KOPT-K1 (cell line): ENCODE results near the gene ERBB4.

Source experiments
- H3K27ac ChIP-seq: fragments of 200-600 bp; sonication (generic); 2 replicates; pipeline ENCODE4 v1.5.1; 2016; ENCODE audit warnings: antibody characterized with exemption, mild to moderate bottlenecking, low read depth, low read length; ENCODE audit not compliant: poor library complexity, severe bottlenecking
- H3K36me3 ChIP-seq: fragments of 200-600 bp; sonication (generic); 2 replicates; pipeline ENCODE4 v1.5.1; 2017; ENCODE audit warnings: antibody characterized with exemption, mild to moderate bottlenecking, low read length, moderate library complexity; ENCODE audit not compliant: insufficient read depth
- H3K9me3 ChIP-seq: fragments of 200-600 bp; sonication (generic); 2 replicates; pipeline ENCODE4 v1.5.1; 2017; ENCODE audit warnings: antibody characterized with exemption, low read length, mild to moderate bottlenecking; ENCODE audit not compliant: insufficient read depth, poor library complexity, severe bottlenecking

ERBB4 gene

DNA sequence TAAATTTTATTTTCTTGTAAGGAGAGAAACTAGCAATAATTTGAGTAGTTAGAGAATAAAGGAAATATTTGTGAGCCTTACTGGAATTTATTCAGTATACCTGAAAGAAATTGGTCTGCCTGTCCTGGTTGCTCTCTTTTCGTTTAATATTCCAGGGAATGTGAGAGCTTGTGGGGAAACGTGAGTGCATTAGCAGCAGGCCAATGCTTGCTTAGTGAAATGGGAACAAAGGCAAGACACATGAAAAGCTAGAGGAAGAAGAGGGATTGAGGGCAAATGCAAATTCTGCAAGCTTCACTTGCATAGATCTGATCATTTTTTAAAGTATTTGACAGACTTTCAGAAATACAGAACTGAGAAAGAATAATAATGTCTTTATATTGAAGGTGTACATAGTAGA lies 111.0 kb downstream of the ERBB4 start:
- H3K27ac ChIP-seq: no peak overlapping the region
- H3K36me3 ChIP-seq: no peaks in the 10 kb centered on the region
- H3K9me3 ChIP-seq: no peaks in the 10 kb centered on the region

DNA sequence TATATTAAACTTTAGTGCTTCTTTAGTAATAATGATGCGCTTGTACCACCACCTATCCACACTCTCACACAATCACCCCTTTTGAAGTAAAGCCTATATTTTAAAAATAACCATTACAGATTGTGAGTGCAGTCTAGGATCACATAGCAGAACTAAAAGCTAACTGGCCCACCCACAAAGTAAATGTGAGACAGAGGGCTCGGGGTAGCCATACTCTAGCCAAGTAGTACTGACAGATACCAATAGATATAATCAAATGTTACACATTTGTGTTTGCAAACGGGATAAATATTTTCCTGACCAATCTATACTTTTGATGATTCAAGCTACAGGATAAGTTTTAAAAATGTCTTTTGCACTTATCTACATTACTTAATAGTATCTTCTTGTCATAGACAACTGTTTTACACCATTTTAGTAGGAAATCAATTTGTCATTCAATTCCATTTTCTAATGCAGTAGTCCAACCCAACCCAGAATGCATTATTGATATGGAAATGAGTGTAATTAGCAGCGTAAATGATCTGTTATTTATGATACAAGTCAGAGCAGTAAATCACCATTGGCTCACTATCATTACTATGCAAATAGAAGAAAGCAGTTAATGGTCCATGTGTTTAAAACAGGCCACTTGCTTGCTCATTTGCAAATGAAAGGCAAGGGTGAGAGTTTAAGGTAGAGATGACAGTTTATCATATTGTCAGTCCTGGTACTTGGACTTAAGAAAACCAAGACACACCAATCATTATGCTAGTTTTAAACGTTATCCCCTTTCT lies 111.8 kb downstream of the ERBB4 start:
- H3K27ac ChIP-seq: no peak overlapping the region
- H3K36me3 ChIP-seq: no peaks in the 10 kb centered on the region
- H3K9me3 ChIP-seq: no peaks in the 10 kb centered on the region

GRCh38 chr2:212424082-212424481 lies 114.5 kb downstream of the ERBB4 start:
- H3K36me3 ChIP-seq: no peaks in the 10 kb centered on the region
- no peaks in the 10 kb centered on the region for H3K9me3 ChIP-seq
- H3K27ac ChIP-seq: no peak overlapping the region

GRCh38 chr2:212423089-212423488 lies 115.5 kb downstream of the ERBB4 start:
- no peaks in the 10 kb centered on the region for H3K9me3 ChIP-seq
- no peak overlapping the region for H3K27ac ChIP-seq
- no peaks in the 10 kb centered on the region for H3K36me3 ChIP-seq

DNA sequence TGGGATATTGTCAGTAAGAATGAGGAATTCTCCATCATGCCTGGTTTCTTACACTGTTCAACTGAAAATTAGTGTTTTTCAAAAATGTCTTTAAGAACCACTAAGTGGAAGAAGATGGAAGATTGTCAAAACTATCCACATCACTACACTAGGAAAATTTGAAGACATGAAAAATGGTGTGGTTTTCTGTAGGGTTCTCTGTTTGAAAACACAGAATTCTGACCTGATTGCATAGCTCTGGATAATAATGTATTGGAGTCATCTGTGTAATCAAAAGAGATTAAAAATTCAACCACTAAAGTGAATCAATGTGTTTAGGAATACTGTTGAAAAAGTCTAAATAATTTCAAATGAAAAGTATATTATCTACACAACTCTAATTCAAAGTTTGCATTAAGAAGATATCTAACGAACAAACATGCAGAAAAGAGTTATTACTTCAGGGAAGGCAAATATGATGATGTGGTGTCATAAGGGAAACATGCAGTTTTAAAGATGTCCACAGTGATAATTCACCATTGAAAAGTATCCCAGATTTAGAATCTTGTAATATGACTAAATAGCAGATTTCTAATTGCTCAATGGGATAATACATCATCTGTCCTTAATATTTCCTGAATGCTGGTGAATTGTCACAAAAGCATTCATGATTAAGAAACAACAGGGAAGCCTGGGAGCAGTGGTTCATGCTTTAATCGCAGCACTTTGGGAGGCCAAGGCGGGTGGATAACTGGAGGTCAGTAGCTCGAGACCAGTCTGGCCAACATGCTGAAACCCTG lies 116.9 kb downstream of the ERBB4 start:
- H3K9me3 ChIP-seq: no peaks in the 10 kb centered on the region
- no peaks in the 10 kb centered on the region for H3K36me3 ChIP-seq
- H3K27ac ChIP-seq: no peak overlapping the region

DNA sequence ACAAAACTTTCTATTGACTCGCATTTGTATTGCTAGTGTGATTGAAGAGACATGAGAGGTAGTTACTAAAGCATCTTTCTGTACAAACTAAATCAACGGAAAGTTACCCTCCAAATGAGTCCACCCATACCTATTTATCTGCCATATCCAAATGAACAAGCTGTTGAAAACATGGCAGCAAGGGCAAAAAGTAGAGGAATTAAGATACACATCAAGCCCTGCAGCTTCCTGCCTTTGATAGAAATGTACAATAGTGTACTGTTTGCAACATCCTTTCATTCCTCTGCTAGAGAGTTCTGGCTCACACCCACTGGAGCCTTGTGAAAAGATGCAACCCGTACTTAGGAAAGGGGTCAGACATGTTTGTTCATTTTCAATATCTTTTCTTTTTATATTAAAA lies 122.5 kb downstream of the ERBB4 start:
- Histone ChIP-seq H3K9me3 (no peaks in the 10 kb centered on the region), H3K36me3 (no peaks in the 10 kb centered on the region), H3K27ac (no peak overlapping the region)

GRCh38 chr2:212414767-212415211 lies 123.8 kb downstream of the ERBB4 start:
- Histone ChIP-seq H3K9me3 (no peaks in the 10 kb centered on the region), H3K27ac (no peak overlapping the region), H3K36me3 (no peaks in the 10 kb centered on the region)

GRCh38 chr2:212409560-212409959 lies 129.0 kb downstream of the ERBB4 start:
- H3K36me3 ChIP-seq: no peaks in the 10 kb centered on the region

DNA sequence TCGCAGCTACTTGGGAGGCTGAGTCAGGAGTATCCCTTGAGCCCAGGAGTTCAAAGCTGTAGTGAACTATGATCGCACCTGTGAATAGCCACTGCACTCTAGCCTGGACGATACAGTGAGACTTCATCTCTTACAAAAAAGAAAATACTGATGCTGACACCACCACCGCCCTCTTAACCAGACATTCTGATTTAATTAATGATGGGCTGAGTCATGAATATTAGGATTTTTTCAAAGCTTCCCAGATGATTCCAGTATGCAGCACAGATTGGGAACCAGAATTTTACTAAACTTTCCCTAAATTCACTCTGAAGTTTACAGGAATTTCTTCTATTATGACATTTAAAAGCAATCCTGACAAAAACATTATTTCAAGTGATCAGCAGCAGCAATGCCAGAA lies 130.1 kb downstream of the ERBB4 start:
- H3K36me3 ChIP-seq: no peaks in the 10 kb centered on the region
- no peaks in the 10 kb centered on the region for H3K9me3 ChIP-seq
- no peak overlapping the region for H3K27ac ChIP-seq

More at GRCh38 chr2:212409560-212409959, 129.0 kb downstream of the ERBB4 start:
- Histone ChIP-seq H3K9me3 (no peaks in the 10 kb centered on the region), H3K27ac (no peak overlapping the region)

GRCh38 chr2:212406716-212407115 lies 131.9 kb downstream of the ERBB4 start:
- Histone ChIP-seq H3K27ac (no peak overlapping the region), H3K9me3 (no peaks in the 10 kb centered on the region), H3K36me3 (no peaks in the 10 kb centered on the region)

- H3K9me3 ChIP-seq: no peaks in the 10 kb centered on the region
- no peak overlapping the region for H3K27ac ChIP-seq
- no peaks in the 10 kb centered on the region for H3K36me3 ChIP-seq
Observed at GRCh38 chr2:212402316-212402715, 136.3 kb downstream of the ERBB4 start.

- no peak overlapping the region for H3K27ac ChIP-seq
- no peaks in the 10 kb centered on the region for H3K36me3 ChIP-seq
Observed at GRCh38 chr2:212398316-212398715, 140.3 kb downstream of the ERBB4 start.

DNA sequence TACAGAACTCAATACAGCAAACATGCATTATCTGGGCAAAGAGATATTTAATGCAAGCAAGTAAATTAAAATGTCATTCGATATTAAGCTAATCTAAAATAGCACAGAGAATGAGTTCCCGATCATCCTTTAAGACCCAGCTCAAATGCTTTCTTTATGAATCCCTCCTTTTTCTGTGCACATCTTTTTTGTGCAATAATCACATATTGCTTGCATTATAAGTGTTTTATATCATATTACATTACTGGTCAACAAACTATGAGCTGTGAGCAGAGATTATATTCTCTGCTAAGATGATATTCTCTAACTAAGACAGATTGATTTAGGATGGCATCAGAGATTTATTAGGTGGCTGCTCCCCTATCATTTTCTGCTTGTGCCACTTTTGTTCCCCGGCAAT lies 146.1 kb downstream of the ERBB4 start:
- Histone ChIP-seq H3K9me3 (no peaks in the 10 kb centered on the region), H3K36me3 (no peaks in the 10 kb centered on the region), H3K27ac (no peak overlapping the region)

More at GRCh38 chr2:212398316-212398715, 140.3 kb downstream of the ERBB4 start:
- no peaks in the 10 kb centered on the region for H3K9me3 ChIP-seq

DNA sequence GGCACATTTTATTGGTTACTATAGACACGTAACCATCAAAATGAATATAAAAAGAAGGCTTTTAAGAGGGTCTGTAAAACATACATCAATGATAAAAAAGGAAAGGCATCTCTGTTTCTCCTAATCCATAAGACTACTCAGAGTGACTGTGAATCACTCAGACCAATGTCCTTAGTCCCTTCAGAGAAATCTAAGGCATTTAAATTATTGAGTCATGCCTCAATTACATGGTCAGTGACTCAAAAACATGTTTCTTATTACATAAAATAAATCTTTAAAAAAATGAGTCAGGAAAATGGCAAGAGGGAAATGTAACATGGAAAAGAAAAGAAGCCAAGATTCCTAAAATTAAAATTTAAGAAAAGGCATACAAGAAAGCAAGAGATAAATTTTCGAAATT lies 146.6 kb downstream of the ERBB4 start:
- no peaks in the 10 kb centered on the region for H3K36me3 ChIP-seq
- no peak overlapping the region for H3K27ac ChIP-seq

GRCh38 chr2:212387146-212387545 lies 151.5 kb downstream of the ERBB4 start:
- H3K9me3 ChIP-seq: no peaks in the 10 kb centered on the region
- no peaks in the 10 kb centered on the region for H3K36me3 ChIP-seq
- no peak overlapping the region for H3K27ac ChIP-seq

More for the DNA sequence above, 146.6 kb downstream of the ERBB4 start:
- no peaks in the 10 kb centered on the region for H3K9me3 ChIP-seq
